HepG2 (cell line): ENCODE results near the gene PGAP3. TPM values are rescaled to one million over a fixed set of nuclear protein-coding genes. Genes with fewer than 3 reads are reported as not detected.

Experiments used
- ATAC-seq: fragments of 200-7000 bp; cut with Tn5 transposase; 3 replicates; pipeline ENCODE4 v1.9.1; 2020; ENCODE audit warnings: mild to moderate bottlenecking, moderate library complexity
- BruUV-seq: library from RNA; stranded (reverse); fragments of 400-500 nt; replicated peaks from 2 replicates; lab custom pipeline; 2021; lab: Mats Ljungman, UMichigan
- CTCF ChIA-PET: fragments of 300-600 bp; formaldehyde crosslinking; extraction: SDS; loops from one replicate; lab custom pipeline; 2021; ENCODE audit warnings: low total read pairs, inconsistent platforms, low intra/inter-chr PET ratio; lab: Yijun Ruan, JAX
- POLR2A ChIA-PET: fragments of 350-600 bp; sonication (Branson Sonifier 250); formaldehyde crosslinking; loops from one replicate; lab custom pipeline; 2020; ENCODE audit warnings: antibody characterized with exemption, inconsistent platforms; lab: Yijun Ruan, JAX
- DNase-seq: peaks from one replicate; pipeline ENCODE4 v3.0.0-alpha.2; 2015; ENCODE audit warnings: low spot score
- FAIRE-seq: peaks from 3 replicates; lab custom pipeline; 2011; peaks lifted over from hg19 to GRCh38; lab: Jason Lieb, UNC
- H2AFZ ChIP-seq: one replicate; pipeline ENCODE4 v1.6.1; 2011; ENCODE audit warnings: low read length, inconsistent platforms
- H3K27ac ChIP-seq: fragments of 300-600 bp; 3 replicates; pipeline ENCODE4 v1.8.0; 2011; ENCODE audit warnings: mixed run types, mild to moderate bottlenecking, mixed read lengths, low read length, inconsistent platforms; ENCODE audit not compliant: insufficient read depth; ENCODE audit errors: extremely low read length
- H3K27me3 ChIP-seq, 2 experiments: fragments of 200-600 bp in 1 of 2; 2 replicates in 1 of 2; 3 replicates in 1 of 2; pipeline versions ENCODE4 v1.6.0 to v1.8.0; 2011; ENCODE audit warnings: low read length in 2 of 2, mild to moderate bottlenecking in 2 of 2, moderate library complexity in 2 of 2, inconsistent platforms in 1 of 2; ENCODE audit not compliant: insufficient read depth in 2 of 2, control insufficient read depth in 1 of 2
- H3K36me3 ChIP-seq, 2 experiments: fragments of 200-600 bp in 1 of 2; replicated peaks in 1 of 2; 2 replicates in 1 of 2; 3 replicates in 1 of 2; pipeline versions ENCODE4 v1.5.1 to v1.8.0; 2011; ENCODE audit warnings: low read length in 2 of 2, inconsistent platforms in 1 of 2; ENCODE audit not compliant: insufficient read depth in 2 of 2, control insufficient read depth in 1 of 2
- H3K4me1 ChIP-seq: 2 replicates; pipeline ENCODE4 v1.5.1; 2012; ENCODE audit warnings: low read length, inconsistent platforms; ENCODE audit not compliant: insufficient read depth
- H3K4me2 ChIP-seq: 2 replicates; pipeline ENCODE4 v1.6.0; 2011; ENCODE audit warnings: low read depth, low read length, inconsistent platforms
- H3K4me3 ChIP-seq, 3 experiments: fragments of 200-600 bp in 1 of 3; sonication (generic), shearing (Covaris generic) in 1 of 3; replicated peaks in 1 of 3; 2 replicates each; pipeline ENCODE4 v1.5.1; 2011 to 2016; ENCODE audit warnings: low read length in 3 of 3, inconsistent platforms in 2 of 3, low read depth in 2 of 3, mild to moderate bottlenecking in 2 of 3, control low read depth in 1 of 3, mixed read lengths in 1 of 3; ENCODE audit not compliant: insufficient read depth in 1 of 3
- H3K79me2 ChIP-seq: one replicate; pipeline ENCODE4 v1.6.1; 2011; ENCODE audit warnings: low read length, inconsistent platforms; ENCODE audit not compliant: insufficient read depth
- H3K9ac ChIP-seq: 2 replicates; pipeline ENCODE4 v1.6.0; 2011; ENCODE audit warnings: mild to moderate bottlenecking, low read depth, low read length, inconsistent platforms; ENCODE audit not compliant: insufficient read depth
- H3K9me3 ChIP-seq: 2 replicates; pipeline ENCODE4 v1.5.1; 2012; ENCODE audit warnings: mild to moderate bottlenecking, low read length
- H4K20me1 ChIP-seq: 2 replicates; pipeline ENCODE4 v1.6.0; 2011; ENCODE audit warnings: inconsistent platforms, mild to moderate bottlenecking, low read length, moderate library complexity; ENCODE audit not compliant: insufficient read depth
- CEBPG ChIP-seq: IDR thresholded peaks from 2 replicates; pipeline ENCODE4 v1.6.1; 2016
- GATAD2A ChIP-seq: IDR thresholded peaks from 2 replicates; pipeline ENCODE4 v1.6.1; 2016
- HDAC1 ChIP-seq: sonication (generic); formaldehyde crosslinking; IDR thresholded peaks from 2 replicates; pipeline ENCODE4 v1.5.1; 2020; ENCODE audit warnings: mild to moderate bottlenecking, missing genetic modification reagents
- MAZ ChIP-seq, 2 experiments: sonication (generic) in 1 of 2; formaldehyde crosslinking in 1 of 2; IDR thresholded peaks; 2 replicates each; pipeline versions ENCODE4 v1.5.0 to v1.6.1; 2012 to 2020; ENCODE audit warnings: low read depth in 2 of 2, mild to moderate bottlenecking in 2 of 2, borderline replicate concordance in 1 of 2, improper control_type of control experiment in 1 of 2, low read length in 1 of 2, missing genetic modification reagents in 1 of 2, moderate library complexity in 1 of 2
- NR2F6 ChIP-seq, 2 experiments: IDR thresholded peaks; 2 replicates each; pipeline ENCODE4 v1.6.1; 2016; ENCODE audit warnings: antibody characterized with exemption in 1 of 2, mild to moderate bottlenecking in 1 of 2
- PHF5A ChIP-seq: IDR thresholded peaks from one replicate; pipeline ENCODE4 v1.6.1; 2018; ENCODE audit warnings: low read depth, missing genetic modification reagents; ENCODE audit not compliant: unreplicated experiment
- SAP130 ChIP-seq: IDR thresholded peaks from 2 replicates; pipeline ENCODE4 v1.6.1; 2016; ENCODE audit warnings: low read depth
- TBX2 ChIP-seq: sonication (generic); formaldehyde crosslinking; IDR thresholded peaks from 2 replicates; pipeline ENCODE4 v1.5.0; 2020; ENCODE audit warnings: missing genetic modification reagents, mild to moderate bottlenecking, borderline replicate concordance
- ZBTB40 ChIP-seq, 2 experiments: fragments of 450-650 bp in 1 of 2; sonication (generic) in 1 of 2; formaldehyde crosslinking in 1 of 2; IDR thresholded peaks; 2 replicates each; pipeline versions ENCODE4 v1.6.1 to v1.8.0; 2016 to 2022; ENCODE audit warnings: antibody characterized with exemption in 1 of 2, mild to moderate bottlenecking in 1 of 2, missing genetic modification reagents in 1 of 2
- WGBS: methylation state at CpG from one replicate; pipeline ENCODE4 v1.1.6; 2017; ENCODE audit warnings: low lambda C conversion rate; 5-methylcytosine and 5-hydroxymethylcytosine counted together
- in situ Hi-C: cut with HindIII; loops from 2 replicates; pipeline ENCODE4 v1.10.0; 2017; ENCODE audit warnings: low pct_unique_long_range_greater_than_20kb; ENCODE audit not compliant: extremely low pct_ligation_motif_present
- intact Hi-C: fragments of 100-400 bp; cut with micrococcal nuclease; formaldehyde crosslinking; loops from one replicate; pipeline ENCODE4 v1.10.0; 2022; ENCODE audit not compliant: unreplicated experiment
- polyA plus RNA-seq, 8 experiments: library from polyadenylated mRNA; depleted of rRNA in 3 of 8; stranded (reverse) in 7 of 8; unstranded in 1 of 8; fragments of >200 nt; fragmentation: Illumina TruSeq in 4 of 8; extraction: Trizol in 4 of 8; gene quantifications; 2 replicates each; pipeline versions ENCODE4 v1.2.1 to v1.2.3, GENCODE V29; 2011 to 2016; ENCODE audit warnings: low read depth in 4 of 8, missing spikeins in 1 of 8, mixed read lengths in 1 of 8; ENCODE audit not compliant: insufficient read depth in 1 of 8
- total RNA-seq, 5 experiments: library from RNA; depleted of rRNA; stranded (reverse); fragments of >200 nt; fragmentation: Illumina TruSeq; extraction: Trizol; gene quantifications; 2 replicates each; pipeline ENCODE4 v1.2.3, GENCODE V29; 2016; ENCODE audit warnings: low read depth in 1 of 5
- TF ChIP-seq, protein P1 (sequence below): sonication (generic); formaldehyde crosslinking; IDR thresholded peaks from 2 replicates; pipeline ENCODE4 v1.8.1; 2023; ENCODE audit warnings: mild to moderate bottlenecking, moderate library complexity, missing genetic modification reagents
- TF ChIP-seq, protein P2 (sequence below), 2 experiments: sonication (generic) in 1 of 2; formaldehyde crosslinking in 1 of 2; IDR thresholded peaks; 2 replicates each; pipeline versions ENCODE4 v1.4.0 to v1.6.1; 2018 to 2020; ENCODE audit warnings: missing genetic modification reagents in 2 of 2, borderline replicate concordance in 1 of 2, low read depth in 1 of 2, mild to moderate bottlenecking in 1 of 2, missing biosample characterization in 1 of 2

The PGAP3 gene
- total and polyA plus RNA-seq, 2 of the 13 experiments (the other 11 are each of a cell fraction or from before 2014, with no cell fraction given) = 11.9 to 14.6 TPM

- Histone ChIP-seq H3K9me3 (no peaks in the 10 kb centered on the region), H3K36me3 (no peaks in the 10 kb centered on the region), H3K9ac (no peak overlapping the region), H3K79me2 (no peaks in the 10 kb centered on the region), H4K20me1 (no peaks in the 10 kb centered on the region), H3K4me1 (peaks cover 91% of the 10 kb centered on the region), H3K27me3 (peaks cover 20 to 78% of the 10 kb centered on the region in 2 experiments; a peak in 4 of 5 replicates), H2AFZ (no peak overlapping the region), H3K4me2 (peak overlapping the region; percentile 36; the same call in 1 of the 2 replicates), H3K27ac (no peak overlapping the region), H3K4me3 (no peak overlapping the region; a peak in 1 of 6 replicates)
- FAIRE-seq (peak; percentile 95), DNase-seq (peak; percentile 58), ATAC-seq (peak; percentile 50)
- WGBS = 0% methylated on average over 9 of the region's 12 CpGs
- in situ Hi-C loops = no loop called here
- CTCF ChIA-PET = interaction anchor here (1.6 kb wide), 1 partner anchor 8 kb away, joined by 6 read pairs; no protein-coding TSS in a partner anchor
- BruUV-seq = no TSS peak
- intact Hi-C loops = no loop called here
- POLR2A ChIA-PET = interaction anchor here (1.1 to 3.3 kb wide), 4 partner anchors 45 to 110 kb away, joined by 3 to 11 read pairs (median 7); partner anchors contain the start of gene MIEN1
- TF ChIP-seq MAZ (IDR thresholded peaks at IDR 0.05; ENCODE audit: borderline replicate concordance, low read depth, low read length) = no peak
- TF ChIP-seq MAZ (CRISPR knock-in tag; IDR thresholded peaks at IDR 0.05; ENCODE audit: low read depth) = peak; percentile 43; the same call in 1 of the 2 replicates
- TF ChIP-seq, protein P1, sequence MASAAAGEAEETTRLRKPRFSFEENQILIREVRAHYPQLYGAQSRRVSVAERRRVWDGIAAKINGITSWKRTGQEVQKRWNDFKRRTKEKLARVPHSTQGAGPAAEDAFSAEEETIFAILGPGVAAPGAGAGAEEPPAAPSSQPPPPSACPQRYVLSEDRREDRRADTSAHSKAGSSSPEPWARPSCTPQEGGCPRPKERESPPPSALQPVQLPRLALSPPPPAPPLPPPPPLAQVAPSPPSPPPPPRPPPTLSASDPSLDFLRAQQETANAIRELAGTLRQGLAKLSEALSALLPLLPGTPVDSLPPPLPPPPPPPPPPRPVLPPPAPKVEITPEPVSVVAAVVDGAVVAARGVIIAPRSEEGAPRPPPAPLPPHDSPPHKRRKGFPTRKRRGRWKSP (CRISPR knock-in tag) = 0 out of 2 replicates have a peak, but pooled peaks have one; percentile 47
- TF ChIP-seq ZBTB40 (IDR thresholded peaks at IDR 0.05) = no peak
- 0 out of 2 replicates have a peak, but pooled peaks have one; percentile 40 for TF ChIP-seq ZBTB40 (CRISPR knock-in tag; IDR thresholded peaks at IDR 0.05)
- peak; percentile 89 for TF ChIP-seq CEBPG
- TF ChIP-seq GATAD2A = peak; percentile 66; the same call in 1 of the 2 replicates
- TF ChIP-seq, protein P2, sequence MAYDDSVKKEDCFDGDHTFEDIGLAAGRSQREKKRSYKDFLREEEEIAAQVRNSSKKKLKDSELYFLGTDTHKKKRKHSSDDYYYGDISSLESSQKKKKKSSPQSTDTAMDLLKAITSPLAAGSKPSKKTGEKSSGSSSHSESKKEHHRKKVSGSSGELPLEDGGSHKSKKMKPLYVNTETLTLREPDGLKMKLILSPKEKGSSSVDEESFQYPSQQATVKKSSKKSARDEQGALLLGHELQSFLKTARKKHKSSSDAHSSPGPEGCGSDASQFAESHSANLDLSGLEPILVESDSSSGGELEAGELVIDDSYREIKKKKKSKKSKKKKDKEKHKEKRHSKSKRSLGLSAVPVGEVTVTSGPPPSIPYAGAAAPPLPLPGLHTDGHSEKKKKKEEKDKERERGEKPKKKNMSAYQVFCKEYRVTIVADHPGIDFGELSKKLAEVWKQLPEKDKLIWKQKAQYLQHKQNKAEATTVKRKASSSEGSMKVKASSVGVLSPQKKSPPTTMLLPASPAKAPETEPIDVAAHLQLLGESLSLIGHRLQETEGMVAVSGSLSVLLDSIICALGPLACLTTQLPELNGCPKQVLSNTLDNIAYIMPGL (CRISPR knock-in tag; IDR thresholded peaks at IDR 0.05; ENCODE audit: borderline replicate concordance in 1 of 2, low read depth in 1 of 2) = peak in 1 of 2 experiments; percentile 26; a peak in 1 of 4 replicates
- peak; percentile 46 for TF ChIP-seq SAP130 (CRISPR knock-in tag)
- no peak for TF ChIP-seq NR2F6 (IDR thresholded peaks at IDR 0.05)
- peak; percentile 31; the same call in 1 of the 2 replicates for TF ChIP-seq NR2F6 (CRISPR knock-in tag; IDR thresholded peaks at IDR 0.05)
- TF ChIP-seq PHF5A = no peak
- TF ChIP-seq TBX2 (CRISPR knock-in tag) = peak; percentile 56
- peak; percentile 22; the same call in 1 of the 2 replicates for TF ChIP-seq HDAC1 (CRISPR knock-in tag)
Measured at GRCh38 chr17:39629898-39630297, 58.0 kb downstream of the PGAP3 start.
